Nephron (organoid): Measurements from ENCODE around the gene RAB25.

Source experiments
- H3K27ac Mint-ChIP-seq, 3 experiments: 2 replicates each; pipeline ENCODE4 v1.8.0; 2020; ENCODE audit warnings: mixed read lengths in 3 of 3, mild to moderate bottlenecking in 2 of 3, moderate library complexity in 1 of 3
- H3K27me3 Mint-ChIP-seq: 2 replicates; pipeline ENCODE4 v1.8.0; 2021; ENCODE audit warnings: low read depth, mild to moderate bottlenecking, moderate library complexity, mixed read lengths
- H3K36me3 Mint-ChIP-seq: 2 replicates; pipeline ENCODE4 v1.8.0; 2020; ENCODE audit warnings: low read depth, mixed read lengths
- H3K4me1 Mint-ChIP-seq: 2 replicates; pipeline ENCODE4 v1.8.0; 2020; ENCODE audit warnings: mixed read lengths
- H3K4me3 Mint-ChIP-seq, 3 experiments: 2 replicates each; pipeline ENCODE4 v1.8.0; 2020; ENCODE audit warnings: mild to moderate bottlenecking in 3 of 3, mixed read lengths in 3 of 3, moderate library complexity in 2 of 3
- H3K9me3 Mint-ChIP-seq: 2 replicates; pipeline ENCODE4 v1.8.0; 2020; ENCODE audit warnings: mixed read lengths
- TF ChIP-seq, protein P1 (sequence below), 3 experiments: fragments of 200-600 bp; sonication (generic); IDR thresholded peaks; one replicate each; pipeline ENCODE4 v1.5.0; 2021; ENCODE audit warnings: antibody characterized with exemption in 3 of 3; ENCODE audit not compliant: unreplicated experiment in 3 of 3

Gene RAB25

GRCh38 chr1:156098784-156099183, 37.8 kb downstream of the RAB25 start:
- Mint-ChIP-seq H3K4me1 (peaks cover 58% of the 10 kb centered on the region), H3K27ac (no peak overlapping the region), H3K27me3 (no peaks in the 10 kb centered on the region), H3K36me3 (peaks cover 39% of the 10 kb centered on the region), H3K9me3 (no peaks in the 10 kb centered on the region), H3K4me3 (no peak overlapping the region)
- TF ChIP-seq, protein P1, sequence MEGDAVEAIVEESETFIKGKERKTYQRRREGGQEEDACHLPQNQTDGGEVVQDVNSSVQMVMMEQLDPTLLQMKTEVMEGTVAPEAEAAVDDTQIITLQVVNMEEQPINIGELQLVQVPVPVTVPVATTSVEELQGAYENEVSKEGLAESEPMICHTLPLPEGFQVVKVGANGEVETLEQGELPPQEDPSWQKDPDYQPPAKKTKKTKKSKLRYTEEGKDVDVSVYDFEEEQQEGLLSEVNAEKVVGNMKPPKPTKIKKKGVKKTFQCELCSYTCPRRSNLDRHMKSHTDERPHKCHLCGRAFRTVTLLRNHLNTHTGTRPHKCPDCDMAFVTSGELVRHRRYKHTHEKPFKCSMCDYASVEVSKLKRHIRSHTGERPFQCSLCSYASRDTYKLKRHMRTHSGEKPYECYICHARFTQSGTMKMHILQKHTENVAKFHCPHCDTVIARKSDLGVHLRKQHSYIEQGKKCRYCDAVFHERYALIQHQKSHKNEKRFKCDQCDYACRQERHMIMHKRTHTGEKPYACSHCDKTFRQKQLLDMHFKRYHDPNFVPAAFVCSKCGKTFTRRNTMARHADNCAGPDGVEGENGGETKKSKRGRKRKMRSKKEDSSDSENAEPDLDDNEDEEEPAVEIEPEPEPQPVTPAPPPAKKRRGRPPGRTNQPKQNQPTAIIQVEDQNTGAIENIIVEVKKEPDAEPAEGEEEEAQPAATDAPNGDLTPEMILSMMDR (IDR thresholded peaks at IDR 0.05; ENCODE audit: unreplicated experiment in 3 of 3) = no peak

DNA sequence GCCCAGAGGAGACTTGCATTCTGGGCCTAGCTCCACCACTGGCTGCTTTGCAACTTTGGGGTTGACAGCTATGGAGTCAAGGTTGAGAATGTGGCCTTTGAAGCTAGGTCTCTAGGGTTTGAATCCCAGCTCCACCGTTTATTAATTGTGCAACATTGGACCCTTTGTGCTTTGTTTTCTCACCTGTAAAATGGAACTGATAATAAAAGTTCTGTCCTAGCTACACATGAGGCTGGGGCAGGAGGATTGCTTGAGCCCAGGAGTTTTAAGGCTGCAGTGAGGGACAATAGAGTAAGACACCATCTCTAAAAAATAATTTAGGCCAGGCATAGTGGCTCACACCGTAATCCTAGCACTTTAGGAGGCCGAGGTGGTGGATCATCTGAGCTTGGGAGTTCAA, 38.3 kb downstream of the RAB25 start:
- Mint-ChIP-seq H3K27me3 (no peaks in the 10 kb centered on the region), H3K4me1 (peaks cover 63% of the 10 kb centered on the region), H3K27ac (no peak overlapping the region), H3K4me3 (no peak overlapping the region), H3K36me3 (peaks cover 34% of the 10 kb centered on the region), H3K9me3 (no peaks in the 10 kb centered on the region)
- TF ChIP-seq, protein P1 (IDR thresholded peaks at IDR 0.05; ENCODE audit: unreplicated experiment in 3 of 3) = no peak

- TF ChIP-seq, protein P1 (IDR thresholded peaks at IDR 0.05; ENCODE audit: unreplicated experiment in 3 of 3) = no peak
- H3K9me3 Mint-ChIP-seq = no peaks in the 10 kb centered on the region
- peak overlapping the region in 2 of 3 experiments; percentile 4 to 14 for H3K4me3 Mint-ChIP-seq
- peaks cover 74% of the 10 kb centered on the region for H3K4me1 Mint-ChIP-seq
- peaks cover 34% of the 10 kb centered on the region for H3K36me3 Mint-ChIP-seq
- peak overlapping the region; percentile 43 to 95 (median 90) for H3K27ac Mint-ChIP-seq
- H3K27me3 Mint-ChIP-seq = no peaks in the 10 kb centered on the region
These were observed 39.4 kb downstream of the RAB25 start for GRCh38 chr1:156100205-156100995.

DNA sequence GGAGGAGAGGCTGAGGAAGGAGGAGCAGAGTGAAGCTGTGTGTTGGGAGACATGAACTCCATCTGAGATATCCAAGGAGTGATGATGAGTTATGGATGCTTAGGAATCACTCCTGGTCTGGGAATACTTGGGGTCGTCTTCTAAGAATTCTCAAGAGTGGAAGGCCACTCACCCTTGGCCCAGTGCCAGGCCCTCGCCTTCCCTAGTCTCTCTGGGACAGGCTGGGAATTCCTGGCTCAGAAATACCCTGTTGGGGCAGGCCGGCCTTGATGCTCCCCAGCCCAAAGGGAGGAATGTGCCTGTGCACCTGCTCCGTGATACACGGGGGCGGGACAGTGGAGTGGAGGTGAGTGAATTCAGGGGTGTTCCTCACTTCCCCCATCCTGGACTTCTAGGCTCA, 40.9 kb downstream of the RAB25 start:
- Mint-ChIP-seq H3K4me1 (peaks cover 77% of the 10 kb centered on the region), H3K27ac (peak overlapping the region in 2 of 3 experiments; percentile 92 to 95), H3K27me3 (no peaks in the 10 kb centered on the region), H3K9me3 (no peaks in the 10 kb centered on the region), H3K4me3 (no peak overlapping the region), H3K36me3 (peaks cover 22% of the 10 kb centered on the region)
- TF ChIP-seq, protein P1 (IDR thresholded peaks at IDR 0.05; ENCODE audit: unreplicated experiment in 3 of 3) = no peak

DNA sequence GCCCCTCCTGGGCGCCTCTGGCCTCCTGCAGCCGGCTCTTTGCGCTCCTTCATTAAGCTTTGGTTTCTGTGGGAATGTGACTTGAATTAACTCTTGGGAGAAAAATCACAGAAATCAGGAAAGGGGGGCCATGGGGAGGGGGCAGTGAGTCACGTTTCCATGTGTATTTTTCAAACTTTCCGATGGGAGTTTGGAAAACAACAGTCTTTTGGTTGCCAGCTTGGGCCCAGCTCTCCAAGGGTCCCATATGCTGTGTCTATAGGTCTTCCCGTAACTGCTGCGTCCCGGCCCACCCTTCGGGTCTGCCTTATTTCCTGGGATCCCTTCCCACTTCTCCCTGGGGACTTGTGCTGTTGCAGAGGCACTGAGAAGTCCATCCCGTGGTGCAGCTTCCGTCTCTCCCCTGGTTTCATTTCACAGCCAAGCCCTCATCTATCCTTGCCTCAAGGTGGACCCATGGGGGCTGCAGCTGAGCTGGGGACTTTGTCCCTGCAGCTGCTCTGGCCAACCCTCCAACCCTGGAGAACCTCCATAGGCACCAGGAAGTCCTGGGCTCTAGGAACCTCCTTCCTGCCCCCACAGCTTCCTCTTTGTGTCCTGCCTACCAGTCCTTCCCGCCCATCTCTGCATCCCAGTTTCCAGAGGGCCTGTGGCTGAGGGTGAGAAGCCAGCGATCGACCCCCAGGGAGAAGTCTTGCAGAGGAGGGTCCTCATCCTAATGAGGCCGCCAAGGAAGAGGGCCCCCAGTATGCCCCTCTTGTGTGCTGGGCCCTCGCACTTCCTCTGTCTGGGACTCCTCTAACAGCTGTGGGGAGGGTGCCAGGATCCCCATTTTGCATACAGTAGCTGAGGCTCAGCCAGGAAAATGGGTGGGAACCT, 41.9 kb downstream of the RAB25 start:
- H3K4me3 Mint-ChIP-seq = peak overlapping the region in 1 of 3 experiments; percentile 29
- H3K36me3 Mint-ChIP-seq = peaks cover 20% of the 10 kb centered on the region
- TF ChIP-seq, protein P1 (IDR thresholded peaks at IDR 0.05; ENCODE audit: unreplicated experiment in 3 of 3) = no peak
- H3K27me3 Mint-ChIP-seq = no peaks in the 10 kb centered on the region
- H3K4me1 Mint-ChIP-seq = peaks cover 82% of the 10 kb centered on the region
- no peaks in the 10 kb centered on the region for H3K9me3 Mint-ChIP-seq
- H3K27ac Mint-ChIP-seq = peak overlapping the region; percentile 74 to 96 (median 95)
